A549 (cell line): Measurements from ENCODE around the gene PAPPA. TPM values are rescaled to one million over a fixed set of nuclear protein-coding genes. Genes with fewer than 3 reads are reported as not detected.

Experiments used
- ATAC-seq, 2 experiments: fragments of 200-7000 bp in 1 of 2; fragments of >200 bp in 1 of 2; cut with Nextera tagmentation in 1 of 2; cut with Tn5 transposase in 1 of 2; 3 replicates each; pipeline versions ENCODE4 v1.8.0 to v1.9.1; 2018 to 2020; ENCODE audit warnings: mild to moderate bottlenecking in 1 of 2, moderate library complexity in 1 of 2
- CTCF ChIA-PET: fragments of 300-600 bp; sonication (Branson Sonifier 250); formaldehyde crosslinking; extraction: SDS; loops from one replicate; lab custom pipeline; 2021; ENCODE audit warnings: antibody characterized with exemption, inconsistent platforms; lab: Yijun Ruan, JAX
- POLR2A ChIA-PET: fragments of 350-600 bp; formaldehyde crosslinking; extraction: SDS; loops from one replicate; lab custom pipeline; 2021; ENCODE audit warnings: antibody characterized with exemption, inconsistent platforms; lab: Yijun Ruan, JAX
- DNase-seq, 2 experiments: peaks; one replicate each; pipeline versions ENCODE4 v3.0.0 to v3.0.0-alpha.2; 2011 to 2016; ENCODE audit warnings: low read depth in 1 of 2, low spot score in 1 of 2
- FAIRE-seq: peaks from 2 replicates; lab custom pipeline; 2011; peaks lifted over from hg19 to GRCh38; lab: Jason Lieb, UNC
- H3K27ac ChIP-seq, 2 experiments: fragments of >200 bp; sonication (Bioruptor Twin); formaldehyde crosslinking; 3 replicates each; pipeline ENCODE4 v1.5.1; 2016 to 2017
- H3K4me1 ChIP-seq: fragments of >200 bp; sonication (Bioruptor Twin); formaldehyde crosslinking; 3 replicates; pipeline ENCODE4 v1.6.1; 2016
- H3K4me2 ChIP-seq: fragments of >200 bp; sonication (Bioruptor Twin); formaldehyde crosslinking; 3 replicates; pipeline ENCODE4 v1.6.1; 2016
- H3K4me3 ChIP-seq: fragments of >200 bp; sonication (Bioruptor Twin); formaldehyde crosslinking; 3 replicates; pipeline ENCODE4 v1.5.1; 2016
- H3K9me3 ChIP-seq: fragments of >200 bp; sonication (Bioruptor Twin); formaldehyde crosslinking; 3 replicates; pipeline ENCODE4 v1.6.1; 2016
- ATOH8 ChIP-seq: fragments of 250-450 bp; sonication (Bioruptor Pico); IDR thresholded peaks from 2 replicates; pipeline ENCODE4 v1.5.0; 2020; ENCODE audit warnings: low read depth, mild to moderate bottlenecking, moderate library complexity
- CHD4 ChIP-seq: fragments of 200-600 bp; sonication (generic); IDR thresholded peaks from 2 replicates; pipeline ENCODE4 v1.6.1; 2016; ENCODE audit warnings: antibody characterized with exemption, mild to moderate bottlenecking, borderline replicate concordance
- CTCF ChIP-seq: fragments of >200 bp; sonication (Bioruptor Twin); formaldehyde crosslinking; IDR thresholded peaks from 3 replicates; pipeline ENCODE4 v1.5.1; 2016
- EHMT2 ChIP-seq: fragments of 200-600 bp; sonication (generic); IDR thresholded peaks from 2 replicates; pipeline ENCODE4 v1.6.1; 2016; ENCODE audit warnings: antibody characterized with exemption, low read depth, mild to moderate bottlenecking, moderate library complexity
- EP300 ChIP-seq, 2 experiments: fragments of >200 bp; sonication (Bioruptor Twin); formaldehyde crosslinking; IDR thresholded peaks; 2 replicates in 1 of 2; 3 replicates in 1 of 2; pipeline ENCODE4 v1.6.1; 2016 to 2017
- ESRRA ChIP-seq: fragments of 150-350 bp; IDR thresholded peaks from 2 replicates; pipeline ENCODE4 v1.6.1; 2014; ENCODE audit warnings: mild to moderate bottlenecking, low read length, borderline replicate concordance
- FOSB ChIP-seq: fragments of 250-450 bp; sonication (Bioruptor Pico); IDR thresholded peaks from 2 replicates; pipeline ENCODE4 v1.5.0; 2020; ENCODE audit warnings: mild to moderate bottlenecking, moderate library complexity
- FOSL2 ChIP-seq, 2 experiments: fragments of 450-650 bp in 1 of 2; fragments of >200 bp in 1 of 2; sonication (Bioruptor Twin) in 1 of 2; formaldehyde crosslinking; IDR thresholded peaks; 2 replicates each; pipeline versions ENCODE4 v1.5.0 to v1.6.1; 2016 to 2020; ENCODE audit warnings: mild to moderate bottlenecking in 1 of 2, moderate library complexity in 1 of 2
- FOXS1 ChIP-seq: fragments of 250-450 bp; sonication (Bioruptor Pico); IDR thresholded peaks from 2 replicates; pipeline ENCODE4 v1.5.0; 2020; ENCODE audit warnings: mild to moderate bottlenecking, moderate library complexity
- GATA3 ChIP-seq: IDR thresholded peaks from 2 replicates; pipeline ENCODE4 v1.6.1; 2012; ENCODE audit warnings: borderline replicate concordance
- HDAC2 ChIP-seq: fragments of 200-600 bp; sonication (generic); IDR thresholded peaks from 2 replicates; pipeline ENCODE4 v1.6.1; 2016
- HOXB5 ChIP-seq: fragments of 250-450 bp; sonication (Bioruptor Pico); IDR thresholded peaks from 2 replicates; pipeline ENCODE4 v1.5.0; 2020; ENCODE audit warnings: mild to moderate bottlenecking, moderate library complexity
- JUN ChIP-seq, 2 experiments: fragments of >200 bp; sonication (Bioruptor Twin); formaldehyde crosslinking; IDR thresholded peaks; 2 replicates in 1 of 2; 3 replicates in 1 of 2; pipeline ENCODE4 v1.6.1; 2016 to 2017
- KDM1A ChIP-seq: fragments of 200-600 bp; sonication (generic); IDR thresholded peaks from 2 replicates; pipeline ENCODE4 v1.6.1; 2016; ENCODE audit warnings: low read depth, mild to moderate bottlenecking
- KDM5A ChIP-seq: fragments of 200-600 bp; sonication (generic); IDR thresholded peaks from 2 replicates; pipeline ENCODE4 v1.6.1; 2016; ENCODE audit warnings: antibody characterized with exemption, mild to moderate bottlenecking
- MAFK ChIP-seq: fragments of 450-650 bp; IDR thresholded peaks from 2 replicates; pipeline ENCODE4 v1.6.1; 2014; ENCODE audit not compliant: partially characterized antibody
- MYC ChIP-seq: IDR thresholded peaks from 2 replicates; pipeline ENCODE4 v1.6.1; 2012; ENCODE audit warnings: mild to moderate bottlenecking, inconsistent platforms, low read length, improper control_type of control experiment, borderline replicate concordance
- PHF8 ChIP-seq: fragments of 200-600 bp; sonication (generic); IDR thresholded peaks from 2 replicates; pipeline ENCODE4 v1.6.1; 2016; ENCODE audit warnings: low read depth, mild to moderate bottlenecking, antibody characterized with exemption, moderate library complexity, borderline replicate concordance
- POLR2A ChIP-seq: IDR thresholded peaks from 2 replicates; pipeline ENCODE4 v1.6.1; 2012; ENCODE audit warnings: mild to moderate bottlenecking, low read length
- POLR2AphosphoS2 ChIP-seq: conservative IDR thresholded peaks from 2 replicates; pipeline ENCODE4 v1.6.1; 2012; ENCODE audit warnings: low read length, improper control_type of control experiment, inconsistent platforms
- RAD21 ChIP-seq, 2 experiments: fragments of >200 bp in 1 of 2; sonication (Bioruptor Twin) in 1 of 2; formaldehyde crosslinking in 1 of 2; IDR thresholded peaks in 1 of 2; conservative IDR thresholded peaks in 1 of 2; 2 replicates in 1 of 2; 3 replicates in 1 of 2; pipeline ENCODE4 v1.6.1; 2012 to 2018; ENCODE audit warnings: inconsistent platforms in 1 of 2
- RCOR1 ChIP-seq: fragments of 150-350 bp; IDR thresholded peaks from 2 replicates; pipeline ENCODE4 v1.6.1; 2014; ENCODE audit warnings: antibody characterized with exemption, low read length, low read depth
- SMC3 ChIP-seq: fragments of >200 bp; sonication (Bioruptor Twin); formaldehyde crosslinking; IDR thresholded peaks from 3 replicates; pipeline ENCODE4 v1.6.1; 2018; ENCODE audit warnings: inconsistent platforms
- SREBF2 ChIP-seq: fragments of 450-650 bp; IDR thresholded peaks from 2 replicates; pipeline ENCODE4 v1.6.1; 2014; ENCODE audit warnings: mild to moderate bottlenecking, moderate library complexity
- ZFP36 ChIP-seq: fragments of 450-650 bp; IDR thresholded peaks from 2 replicates; pipeline ENCODE4 v1.6.1; 2014; ENCODE audit warnings: borderline replicate concordance; ENCODE audit not compliant: partially characterized antibody
- ZSCAN20 ChIP-seq: fragments of 250-450 bp; sonication (Bioruptor Pico); IDR thresholded peaks from 2 replicates; pipeline ENCODE4 v1.8.0; 2022; ENCODE audit warnings: mild to moderate bottlenecking, moderate library complexity
- WGBS: methylation state at CpG from one replicate; pipeline ENCODE4 v1.1.6; 2017; ENCODE audit errors: missing lambda C conversion rate; 5-methylcytosine and 5-hydroxymethylcytosine counted together
- polyA plus RNA-seq, 4 experiments: library from polyadenylated mRNA; depleted of rRNA in 3 of 4; stranded (reverse); fragments of >200 nt; fragmentation: RNase III in 1 of 4; extraction: RNeasy Plus Mini Kit Qiagen cat#74134 plus additional on column Dnase treatment in 1 of 4; gene quantifications; 2 replicates in 3 of 4; 3 replicates in 1 of 4; pipeline ENCODE4 v1.2.3, GENCODE V29; 2011 to 2017
- TF ChIP-seq, protein P1 (sequence below): IDR thresholded peaks from 2 replicates; pipeline ENCODE4 v1.6.1; 2012
- TF ChIP-seq, protein P2 (sequence below): fragments of >200 bp; sonication (Bioruptor Twin); formaldehyde crosslinking; IDR thresholded peaks from 3 replicates; pipeline ENCODE4 v1.6.1; 2016
- TF ChIP-seq, protein P3 (sequence below): IDR thresholded peaks from 2 replicates; pipeline ENCODE4 v1.6.1; 2012
- TF ChIP-seq, protein P4 (sequence below): fragments of 450-650 bp; IDR thresholded peaks from 2 replicates; pipeline ENCODE4 v1.6.1; 2014; ENCODE audit warnings: antibody characterized with exemption

Gene PAPPA
- polyA plus RNA-seq, 2 of the 4 experiments (the other 2 are of a cell fraction) = 40.0 to 127 TPM

- DNase-seq = no peak
- H3K4me1 ChIP-seq = peaks cover 47% of the 10 kb centered on the region
- H3K27ac ChIP-seq = no peak overlapping the region
- no peaks in the 10 kb centered on the region for H3K9me3 ChIP-seq
- no peak overlapping the region for H3K4me2 ChIP-seq
- CTCF ChIA-PET = interaction anchor here (1.0 to 1.8 kb wide), 2 partner anchors 14 to 199 kb away, joined by 3 to 6 read pairs; no protein-coding TSS in a partner anchor
- 91% methylated on average over 4 of the region's 4 CpGs for WGBS
- TF ChIP-seq RCOR1 (no peak), SREBF2 (no peak), HOXB5 (no peak), CTCF (no peak), EP300 (IDR thresholded peaks at IDR 0.05) (no peak), SMC3 (no peak), MYC (no peak), KDM5A (no peak), ZFP36 (no peak), MAFK (no peak), ZSCAN20 (CRISPR knock-in tag) (no peak), RAD21 (conservative IDR thresholded peaks at IDR 0.05 in 1 of 2, IDR thresholded peaks at IDR 0.05 in 1 of 2) (no peak), CHD4 (no peak), PHF8 (no peak), ATOH8 (CRISPR knock-in tag) (no peak), HDAC2 (no peak)
- TF ChIP-seq, protein P1, sequence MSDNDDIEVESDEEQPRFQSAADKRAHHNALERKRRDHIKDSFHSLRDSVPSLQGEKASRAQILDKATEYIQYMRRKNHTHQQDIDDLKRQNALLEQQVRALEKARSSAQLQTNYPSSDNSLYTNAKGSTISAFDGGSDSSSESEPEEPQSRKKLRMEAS = no peak
- TF ChIP-seq, protein P2, sequence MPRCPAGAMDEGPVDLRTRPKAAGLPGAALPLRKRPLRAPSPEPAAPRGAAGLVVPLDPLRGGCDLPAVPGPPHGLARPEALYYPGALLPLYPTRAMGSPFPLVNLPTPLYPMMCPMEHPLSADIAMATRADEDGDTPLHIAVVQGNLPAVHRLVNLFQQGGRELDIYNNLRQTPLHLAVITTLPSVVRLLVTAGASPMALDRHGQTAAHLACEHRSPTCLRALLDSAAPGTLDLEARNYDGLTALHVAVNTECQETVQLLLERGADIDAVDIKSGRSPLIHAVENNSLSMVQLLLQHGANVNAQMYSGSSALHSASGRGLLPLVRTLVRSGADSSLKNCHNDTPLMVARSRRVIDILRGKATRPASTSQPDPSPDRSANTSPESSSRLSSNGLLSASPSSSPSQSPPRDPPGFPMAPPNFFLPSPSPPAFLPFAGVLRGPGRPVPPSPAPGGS = no peak
- TF ChIP-seq, protein P3, sequence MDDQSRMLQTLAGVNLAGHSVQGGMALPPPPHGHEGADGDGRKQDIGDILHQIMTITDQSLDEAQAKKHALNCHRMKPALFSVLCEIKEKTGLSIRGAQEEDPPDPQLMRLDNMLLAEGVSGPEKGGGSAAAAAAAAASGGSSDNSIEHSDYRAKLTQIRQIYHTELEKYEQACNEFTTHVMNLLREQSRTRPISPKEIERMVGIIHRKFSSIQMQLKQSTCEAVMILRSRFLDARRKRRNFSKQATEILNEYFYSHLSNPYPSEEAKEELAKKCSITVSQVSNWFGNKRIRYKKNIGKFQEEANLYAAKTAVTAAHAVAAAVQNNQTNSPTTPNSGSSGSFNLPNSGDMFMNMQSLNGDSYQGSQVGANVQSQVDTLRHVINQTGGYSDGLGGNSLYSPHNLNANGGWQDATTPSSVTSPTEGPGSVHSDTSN = no peak
- no peak for FAIRE-seq
- ATAC-seq = no peak
- no peak overlapping the region for H3K4me3 ChIP-seq
- POLR2A ChIA-PET = no interaction called here
These were observed 219.2 kb downstream of the PAPPA start for GRCh38 chr9:116372786-116373185.

- peak; percentile 48 to 64 for DNase-seq
These were observed 223.7 kb downstream of the PAPPA start for GRCh38 chr9:116377179-116377798.

More at GRCh38 chr9:116377179-116377798, 223.7 kb downstream of the PAPPA start:
- H3K9me3 ChIP-seq = no peaks in the 10 kb centered on the region
- ATAC-seq = peak; percentile 81 to 87
- 49% methylated on average over 8 of the region's 8 CpGs for WGBS
- POLR2A ChIA-PET = no interaction called here
- no peak for FAIRE-seq
- H3K4me3 ChIP-seq = no peak overlapping the region
- TF ChIP-seq PHF8 = no peak
- no peak for TF ChIP-seq GATA3
- TF ChIP-seq ESRRA = no peak
- no peak for TF ChIP-seq ZFP36
- TF ChIP-seq, protein P4, sequence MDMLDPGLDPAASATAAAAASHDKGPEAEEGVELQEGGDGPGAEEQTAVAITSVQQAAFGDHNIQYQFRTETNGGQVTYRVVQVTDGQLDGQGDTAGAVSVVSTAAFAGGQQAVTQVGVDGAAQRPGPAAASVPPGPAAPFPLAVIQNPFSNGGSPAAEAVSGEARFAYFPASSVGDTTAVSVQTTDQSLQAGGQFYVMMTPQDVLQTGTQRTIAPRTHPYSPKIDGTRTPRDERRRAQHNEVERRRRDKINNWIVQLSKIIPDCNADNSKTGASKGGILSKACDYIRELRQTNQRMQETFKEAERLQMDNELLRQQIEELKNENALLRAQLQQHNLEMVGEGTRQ = no peak
- TF ChIP-seq RAD21 (conservative IDR thresholded peaks at IDR 0.05 in 1 of 2, IDR thresholded peaks at IDR 0.05 in 1 of 2) = no peak
- no peak for TF ChIP-seq ATOH8 (CRISPR knock-in tag)
- peak; percentile 45 for TF ChIP-seq FOSL2 (IDR thresholded peaks at IDR 0.05)
- TF ChIP-seq FOSL2 (CRISPR knock-in tag; IDR thresholded peaks at IDR 0.05) = peak; percentile 36; the same call in 1 of the 2 replicates
- no peak for TF ChIP-seq KDM1A
- TF ChIP-seq FOXS1 (CRISPR knock-in tag) = no peak
- TF ChIP-seq HDAC2 = no peak
- TF ChIP-seq POLR2AphosphoS2 = 0 out of 2 replicates have a peak, but pooled peaks have one; percentile 71
- no peak for TF ChIP-seq FOSB (CRISPR knock-in tag)
- TF ChIP-seq EHMT2 = no peak
- no peak for TF ChIP-seq POLR2A
- TF ChIP-seq ZSCAN20 (CRISPR knock-in tag) = no peak
- TF ChIP-seq JUN (IDR thresholded peaks at IDR 0.05) = 0 out of 5 replicates have a peak, but pooled peaks of 1 of the 2 experiments have one; percentile 39
- peaks cover 71% of the 10 kb centered on the region for H3K4me1 ChIP-seq
- H3K4me2 ChIP-seq = peak overlapping the region; percentile 41
- peak overlapping the region; percentile 33 to 66; a peak in 4 of 6 replicates for H3K27ac ChIP-seq
- CTCF ChIA-PET = no interaction called here
